IMR-90 (cell line): ENCODE data around the gene RAPGEF1.

ENCODE experiments used
- CEBPB ChIP-seq: IDR thresholded peaks from 2 replicates; pipeline ENCODE4 v1.6.1; 2012; ENCODE audit warnings: low read depth, low read length, improper control_type of control experiment
- CTCF ChIP-seq: conservative IDR thresholded peaks from 2 replicates; pipeline ENCODE4 v1.5.1; 2012; ENCODE audit warnings: mild to moderate bottlenecking, low read depth, low read length, improper control_type of control experiment
- NFE2L2 ChIP-seq: fragments of 150-350 bp; IDR thresholded peaks from 2 replicates; pipeline ENCODE4 v1.6.1; 2016; ENCODE audit warnings: low read depth, mild to moderate bottlenecking, low read length
- POLR2A ChIP-seq: IDR thresholded peaks from 2 replicates; pipeline ENCODE4 v1.6.1; 2012; ENCODE audit warnings: mild to moderate bottlenecking, low read depth, low read length
- RCOR1 ChIP-seq: IDR thresholded peaks from 2 replicates; pipeline ENCODE4 v1.6.1; 2012; ENCODE audit warnings: mild to moderate bottlenecking, low read length, improper control_type of control experiment; ENCODE audit not compliant: insufficient replicate concordance
- RFX5 ChIP-seq: IDR thresholded peaks from 2 replicates; pipeline ENCODE4 v1.8.0; 2012; ENCODE audit warnings: low read depth, mild to moderate bottlenecking, low read length, moderate library complexity
- SMC3 ChIP-seq: fragments of 150-350 bp; IDR thresholded peaks from 2 replicates; pipeline ENCODE4 v1.6.1; 2016; ENCODE audit warnings: low read depth, mild to moderate bottlenecking, antibody characterized with exemption, low read length, moderate library complexity

- TF ChIP-seq POLR2A: no peak
- TF ChIP-seq RFX5: no peak
- no peak for TF ChIP-seq CTCF
- no peak for TF ChIP-seq RCOR1
- no peak for TF ChIP-seq SMC3
- TF ChIP-seq NFE2L2: no peak
- no peak for TF ChIP-seq CEBPB
These were observed 53.8 kb downstream of the RAPGEF1 start for GRCh38 chr9:131685753-131686706.
